ENCODE measurements around the gene LEPROT.

Gene LEPROT

DNA sequence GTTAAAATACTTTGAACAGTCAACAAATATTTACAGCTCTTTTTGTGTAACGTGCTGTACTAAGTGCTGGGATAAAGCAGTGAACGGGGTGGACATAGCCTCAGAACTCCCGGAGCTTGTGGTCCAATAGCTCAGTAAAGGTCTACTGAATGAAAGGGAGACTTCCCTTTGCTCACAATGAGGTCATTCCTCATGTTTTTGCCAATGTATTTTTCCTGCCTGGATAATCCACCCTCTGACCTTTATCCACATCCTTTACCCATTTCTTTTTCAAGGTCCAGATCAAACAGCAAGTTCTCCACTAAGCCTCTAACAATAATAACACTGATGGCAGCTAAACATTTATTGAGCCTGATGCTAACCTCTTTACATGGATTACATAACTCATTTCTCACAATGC is 55.9 kb downstream of the LEPROT start:
- TF ChIP-seq, protein P1, sequence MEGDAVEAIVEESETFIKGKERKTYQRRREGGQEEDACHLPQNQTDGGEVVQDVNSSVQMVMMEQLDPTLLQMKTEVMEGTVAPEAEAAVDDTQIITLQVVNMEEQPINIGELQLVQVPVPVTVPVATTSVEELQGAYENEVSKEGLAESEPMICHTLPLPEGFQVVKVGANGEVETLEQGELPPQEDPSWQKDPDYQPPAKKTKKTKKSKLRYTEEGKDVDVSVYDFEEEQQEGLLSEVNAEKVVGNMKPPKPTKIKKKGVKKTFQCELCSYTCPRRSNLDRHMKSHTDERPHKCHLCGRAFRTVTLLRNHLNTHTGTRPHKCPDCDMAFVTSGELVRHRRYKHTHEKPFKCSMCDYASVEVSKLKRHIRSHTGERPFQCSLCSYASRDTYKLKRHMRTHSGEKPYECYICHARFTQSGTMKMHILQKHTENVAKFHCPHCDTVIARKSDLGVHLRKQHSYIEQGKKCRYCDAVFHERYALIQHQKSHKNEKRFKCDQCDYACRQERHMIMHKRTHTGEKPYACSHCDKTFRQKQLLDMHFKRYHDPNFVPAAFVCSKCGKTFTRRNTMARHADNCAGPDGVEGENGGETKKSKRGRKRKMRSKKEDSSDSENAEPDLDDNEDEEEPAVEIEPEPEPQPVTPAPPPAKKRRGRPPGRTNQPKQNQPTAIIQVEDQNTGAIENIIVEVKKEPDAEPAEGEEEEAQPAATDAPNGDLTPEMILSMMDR (IDR thresholded peaks at IDR 0.05), result no peak

DNA sequence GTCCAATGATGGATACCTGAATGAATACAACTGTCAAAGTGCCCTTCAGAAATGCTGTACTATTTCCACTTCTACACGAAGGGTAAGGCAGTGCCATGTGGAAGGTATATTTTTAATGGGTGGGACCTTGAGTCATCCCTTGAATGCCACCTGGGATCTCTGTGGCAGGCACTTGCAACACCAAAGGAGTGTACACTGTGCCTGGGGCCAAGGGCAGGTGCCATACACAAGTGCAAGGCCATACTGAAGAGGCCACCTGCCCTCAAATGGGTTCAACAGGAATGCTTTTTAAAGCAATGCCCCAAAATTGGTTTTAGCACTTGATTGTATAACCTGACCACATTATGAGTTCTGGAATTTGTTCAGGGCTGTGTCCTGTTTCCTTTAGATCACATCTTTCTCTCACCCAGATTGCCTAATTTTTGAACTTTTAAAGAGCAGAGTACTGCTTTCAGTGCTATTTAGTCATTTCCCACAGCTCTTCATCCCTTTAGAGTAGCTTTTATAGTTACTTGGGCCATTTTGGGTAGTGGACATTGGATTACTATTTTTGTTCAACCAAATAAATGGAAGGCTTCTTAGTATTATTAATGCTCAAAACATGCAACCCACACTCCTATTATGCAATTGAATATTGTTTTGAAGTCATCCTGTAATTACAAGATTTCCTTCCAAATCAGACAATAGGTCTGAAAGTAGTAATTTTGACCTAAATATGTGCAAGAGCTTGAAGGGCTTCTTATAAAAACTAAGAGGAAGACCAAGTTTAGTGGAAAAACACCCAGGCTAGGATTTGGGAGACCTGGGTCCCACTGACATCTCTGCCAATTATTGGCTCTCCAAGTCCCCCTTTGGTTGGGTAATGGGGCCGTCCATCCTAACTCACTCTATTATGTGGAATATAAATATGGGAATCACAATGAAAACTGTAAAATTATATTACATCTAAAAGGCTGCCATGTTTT is 57.2 kb downstream of the LEPROT start:
- TF ChIP-seq, protein P1 (IDR thresholded peaks at IDR 0.05), result no peak

DNA sequence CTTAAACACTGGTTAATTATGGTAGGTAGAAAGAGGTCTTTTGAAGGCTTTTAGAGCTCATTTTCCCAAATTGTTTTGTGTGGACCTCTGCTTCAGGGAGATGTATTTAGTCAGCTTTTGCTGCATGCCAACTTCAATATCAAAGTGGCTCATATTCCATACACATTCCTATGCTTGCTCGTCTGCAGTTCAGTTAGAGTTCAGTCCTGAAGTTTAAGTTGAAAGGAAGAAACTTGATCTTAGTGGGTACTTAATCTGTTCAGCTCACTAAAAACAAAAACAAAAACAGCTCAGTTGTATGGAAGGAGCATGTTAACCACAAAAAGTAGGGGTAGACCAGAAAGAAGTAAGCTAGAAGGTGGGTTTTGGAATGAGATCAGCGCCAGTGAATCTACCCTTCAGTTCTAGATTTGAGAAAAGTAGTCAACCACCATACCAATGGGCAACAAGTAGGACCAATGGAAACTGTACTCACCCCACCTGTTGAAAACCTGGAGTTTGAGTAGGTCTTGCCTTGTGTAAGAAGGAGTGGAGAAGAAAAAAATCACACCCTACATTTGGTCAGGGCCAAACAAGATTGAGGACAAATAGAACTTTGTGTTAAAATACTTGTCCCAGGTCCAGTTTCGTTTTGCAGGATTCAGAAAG is 58.0 kb downstream of the LEPROT start:
- TF ChIP-seq, protein P1 (IDR thresholded peaks at IDR 0.05), result no peak

DNA sequence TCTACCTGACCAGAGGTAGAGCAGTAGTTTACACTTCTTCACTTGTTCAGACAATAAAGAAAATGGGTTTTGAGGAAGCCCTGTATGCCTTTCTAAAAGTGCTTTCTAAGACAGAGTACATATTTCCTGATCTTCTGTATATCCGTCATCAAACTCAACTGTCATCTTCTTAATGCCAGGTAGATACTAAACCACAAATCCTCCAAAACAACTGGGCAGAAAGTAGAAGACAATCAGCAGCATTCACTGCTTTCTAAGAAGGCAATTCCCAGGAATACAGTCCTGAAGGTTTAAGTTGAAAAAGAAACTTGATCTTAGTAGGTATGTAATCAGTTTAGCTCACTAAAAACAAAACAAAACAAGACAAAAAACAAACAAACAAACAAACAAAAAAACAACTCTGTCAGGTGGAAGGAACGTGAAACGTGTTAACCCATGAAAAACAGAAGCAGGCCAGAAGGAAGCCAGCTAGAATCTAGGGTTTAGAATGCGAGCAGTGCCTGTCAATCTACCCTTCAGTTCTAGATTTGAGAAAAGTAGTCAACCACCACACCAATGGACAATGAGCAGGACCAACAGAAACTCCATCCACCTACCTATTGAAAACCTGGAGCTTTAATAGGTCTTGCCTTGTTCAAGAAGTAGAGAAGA is 59.2 kb downstream of the LEPROT start:
- TF ChIP-seq, protein P1 (IDR thresholded peaks at IDR 0.05), result no peak

DNA sequence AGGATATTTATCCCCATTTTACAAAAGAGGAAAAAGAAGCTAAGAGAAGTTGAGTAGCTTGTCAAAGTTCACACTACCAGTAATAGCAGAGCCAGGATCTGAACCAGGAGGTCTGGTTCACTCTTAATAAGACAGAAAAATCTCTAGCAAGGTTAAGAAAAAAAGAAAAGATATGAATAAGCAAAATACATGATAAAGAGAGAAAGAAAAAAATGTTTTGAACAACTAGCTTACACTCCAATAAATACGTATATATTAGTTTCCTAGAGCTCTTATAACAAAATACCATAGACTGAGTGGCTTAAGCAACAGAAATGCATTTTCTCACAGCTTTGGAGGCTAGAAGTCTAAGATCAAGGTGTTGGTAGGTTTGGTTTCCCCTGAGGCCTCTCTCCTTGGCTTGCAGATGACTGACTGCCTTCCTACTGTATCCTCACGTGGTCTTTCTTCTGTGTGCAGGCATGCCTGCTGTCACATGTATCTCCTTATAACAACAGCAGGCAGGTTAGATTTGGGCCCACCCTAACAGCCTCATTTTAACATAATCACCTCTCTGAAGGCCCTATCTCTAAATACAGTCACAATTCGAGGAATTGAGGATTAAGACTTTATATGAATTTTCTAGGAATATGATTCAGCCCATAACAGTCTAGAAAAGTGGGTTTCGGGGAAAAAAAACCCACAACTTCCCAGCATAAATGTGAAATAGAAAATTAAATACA is 60.4 kb downstream of the LEPROT start:
- TF ChIP-seq, protein P1 (IDR thresholded peaks at IDR 0.05), result no peak

DNA sequence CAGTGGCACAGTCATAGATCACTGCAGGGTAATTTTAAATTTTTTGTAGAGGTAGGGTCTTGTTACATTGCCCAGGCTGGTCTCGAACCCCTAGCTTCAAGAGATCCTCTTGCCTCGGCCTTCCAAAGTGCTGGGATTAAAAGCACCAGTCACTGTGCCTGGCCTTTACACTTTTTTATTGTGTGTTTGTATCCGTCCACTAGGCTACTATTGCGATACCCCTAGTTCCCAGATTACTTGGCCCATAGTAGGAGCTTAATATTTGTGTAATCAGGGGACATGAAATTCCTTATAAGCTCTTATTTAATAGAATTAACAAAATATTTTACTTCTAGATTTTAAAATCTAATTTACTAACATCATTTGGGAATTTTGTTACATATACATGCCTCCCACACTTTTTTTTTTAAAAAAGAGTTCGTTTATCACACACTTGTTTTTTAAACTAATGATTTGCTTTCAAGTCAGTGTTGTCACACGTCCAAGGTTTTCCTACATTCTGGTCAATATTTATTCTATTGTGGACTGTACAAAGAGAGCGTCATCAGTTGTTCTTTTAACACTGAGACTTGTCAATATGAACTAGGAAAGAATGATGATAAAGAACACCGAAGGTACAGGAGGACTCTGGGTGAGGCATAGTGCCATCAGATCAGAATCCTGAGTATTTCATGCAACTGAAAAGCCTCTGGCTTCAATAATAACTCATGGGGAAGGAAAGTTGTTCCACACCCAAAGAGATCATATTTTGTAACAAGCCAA is 63.7 kb downstream of the LEPROT start:
- TF ChIP-seq, protein P1 (IDR thresholded peaks at IDR 0.05), result no peak

Data from LNCAP (cell line).